Stomach (tissue), 4 donors: ENCODE measurements around the gene SH3GLB2.

Source experiments
- CTCF ChIP-seq, 7 experiments: fragments of 450-650 bp in 4 of 7; fragments of 200-600 bp in 3 of 7; sonication (generic) in 3 of 7; IDR thresholded peaks; one replicate each; pipeline ENCODE4 v1.5.1; 2016 to 2019; ENCODE audit warnings: antibody characterized with exemption in 7 of 7, control low read depth in 2 of 7, mild to moderate bottlenecking in 1 of 7
- POLR2A ChIP-seq, 4 donors: fragments of 450-650 bp; IDR thresholded peaks; one replicate each; pipeline ENCODE4 v1.6.1; 2016; ENCODE audit warnings: antibody characterized with exemption in 4 of 4, control low read depth in 2 of 4, mild to moderate bottlenecking in 1 of 4, moderate library complexity in 1 of 4
- POLR2AphosphoS5 ChIP-seq, 3 donors: sonication (generic); formaldehyde crosslinking; IDR thresholded peaks; one replicate each; pipeline ENCODE4 v1.6.1; 2016; ENCODE audit warnings: antibody characterized with exemption in 3 of 3

DNA sequence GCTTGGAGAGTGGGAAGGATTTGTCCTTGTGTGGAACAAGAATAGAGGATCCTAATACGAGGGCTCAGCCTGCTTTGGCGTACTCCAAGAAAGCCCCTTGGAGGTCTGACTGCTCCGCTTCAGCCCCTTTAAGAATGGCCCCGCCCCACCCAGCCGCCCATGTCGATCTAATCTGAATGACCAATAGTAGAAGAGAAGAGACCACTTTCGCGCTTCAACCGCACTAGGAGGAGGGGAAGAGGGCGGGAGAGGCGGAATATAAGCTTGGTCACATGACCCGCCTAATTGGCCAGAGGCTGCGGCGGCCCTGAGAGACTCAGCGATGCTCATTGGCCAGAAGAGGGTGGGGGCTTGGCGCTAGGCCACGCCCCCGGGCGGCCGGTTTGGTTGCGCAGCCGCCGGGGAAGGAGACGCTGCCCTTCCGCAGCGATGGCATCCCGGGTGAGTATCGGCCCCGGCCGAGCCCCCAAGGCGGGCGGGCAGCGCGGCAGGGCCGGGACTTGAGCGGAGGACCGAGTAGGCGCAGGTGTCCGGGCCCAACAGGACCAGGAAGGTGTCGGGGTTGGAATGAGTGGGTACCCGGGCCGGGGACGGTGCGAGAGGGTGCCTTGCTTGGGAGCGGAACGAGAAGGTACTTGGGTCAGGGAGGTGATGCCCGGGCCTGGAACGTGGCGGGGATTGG is 8.3 kb upstream of the SH3GLB2 start, which contains the start of gene MIGA2:
- TF ChIP-seq CTCF (IDR thresholded peaks at IDR 0.05) (peak in 1 of 7 experiments; percentile 9), POLR2AphosphoS5 (IDR thresholded peaks at IDR 0.05) (peak; percentile 77 to 98 (median 96)), POLR2A (IDR thresholded peaks at IDR 0.05) (peak in 2 of 4 donors; percentile 54 to 55)
